Stimulated activated CD4-positive, alpha-beta T cell treated with anti-CD3 and anti-CD28 coated beads, Interleukin-1b, Interleukin-23, amount 100 ng/mL, for 1 hour (primary cell): ENCODE measurements around the gene ENDOV.

ENCODE experiments used
- DNase-seq, 2 donors: peaks; one replicate each; pipeline ENCODE4 v3.0.0-alpha.2; 2020; ENCODE audit warnings: low read depth in 2 of 2

Gene ENDOV

DNA sequence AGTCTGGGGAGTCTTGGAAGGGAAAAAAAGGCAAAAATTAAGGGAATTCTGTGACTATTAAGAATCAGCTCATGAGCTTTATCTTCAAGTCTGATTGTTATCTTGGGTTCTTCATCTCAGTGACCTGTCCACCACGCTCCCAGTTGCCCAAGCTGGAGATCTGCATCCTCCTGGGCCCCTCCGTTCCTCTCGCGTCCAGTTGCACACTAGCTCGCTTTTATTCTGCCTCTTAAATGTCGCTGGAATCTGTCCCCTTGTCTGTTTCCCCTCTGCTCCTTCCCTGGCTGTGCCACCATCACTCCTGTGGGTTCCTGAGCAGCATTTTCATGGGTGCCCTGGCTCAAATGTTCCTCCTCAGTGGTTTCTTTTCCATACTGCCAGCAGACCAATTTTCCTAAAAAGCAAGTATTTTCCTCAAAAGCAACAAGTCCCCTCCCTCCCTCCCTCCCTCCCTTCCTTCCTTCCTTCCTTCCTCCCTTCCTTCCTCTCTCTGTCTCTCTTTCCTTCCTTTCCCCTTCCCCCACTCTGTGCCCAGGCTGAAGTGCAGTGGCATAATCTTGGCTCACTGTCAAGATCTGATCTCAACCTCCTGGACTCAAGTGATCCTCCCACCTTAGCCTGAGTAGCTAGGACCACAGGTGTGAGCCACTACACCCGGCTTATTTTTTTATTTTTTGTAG, 1.4 kb downstream of the ENDOV start:
- no peak for DNase-seq

GRCh38 chr17:80416940-80417293, 1.9 kb downstream of the ENDOV start:
- DNase-seq = no peak

GRCh38 chr17:80418589-80418988, 3.6 kb downstream of the ENDOV start:
- DNase-seq = no peak

- no peak for DNase-seq
Measured at GRCh38 chr17:80419255-80419654, 4.3 kb downstream of the ENDOV start.

DNA sequence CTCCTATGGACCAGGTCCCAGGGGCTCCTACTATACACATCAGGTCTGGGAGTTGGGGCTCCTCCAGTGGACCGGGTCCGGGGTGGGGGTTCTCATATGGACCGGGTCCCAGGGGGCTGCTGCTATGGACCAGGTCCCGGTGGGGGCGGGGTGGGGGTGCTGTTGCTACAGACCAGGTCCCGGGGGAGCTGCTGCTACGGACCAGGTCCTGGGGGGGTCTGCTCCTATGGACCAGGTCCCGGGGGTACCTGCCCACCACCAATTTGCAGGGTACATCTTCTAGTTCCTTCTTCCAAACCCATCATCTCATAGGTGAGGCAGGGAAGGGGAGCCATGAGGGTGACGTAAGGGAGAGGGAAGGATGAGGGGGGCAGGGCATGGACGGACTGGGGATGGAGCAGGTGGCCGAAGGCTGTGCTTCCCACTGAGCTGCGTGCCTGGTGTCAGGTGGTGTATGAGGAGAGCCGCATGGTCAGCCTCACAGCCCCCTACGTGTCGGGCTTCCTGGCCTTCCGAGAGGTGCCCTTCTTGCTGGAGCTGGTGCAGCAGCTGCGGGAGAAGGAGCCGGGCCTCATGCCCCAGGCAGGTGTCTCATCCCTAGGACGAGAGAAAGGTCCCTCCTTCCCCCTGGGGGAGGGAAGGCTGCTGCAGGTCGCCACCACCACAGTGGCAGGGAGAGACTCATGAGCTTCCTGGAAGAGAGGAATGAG, 6.6 kb downstream of the ENDOV start:
- no peak for DNase-seq

DNA sequence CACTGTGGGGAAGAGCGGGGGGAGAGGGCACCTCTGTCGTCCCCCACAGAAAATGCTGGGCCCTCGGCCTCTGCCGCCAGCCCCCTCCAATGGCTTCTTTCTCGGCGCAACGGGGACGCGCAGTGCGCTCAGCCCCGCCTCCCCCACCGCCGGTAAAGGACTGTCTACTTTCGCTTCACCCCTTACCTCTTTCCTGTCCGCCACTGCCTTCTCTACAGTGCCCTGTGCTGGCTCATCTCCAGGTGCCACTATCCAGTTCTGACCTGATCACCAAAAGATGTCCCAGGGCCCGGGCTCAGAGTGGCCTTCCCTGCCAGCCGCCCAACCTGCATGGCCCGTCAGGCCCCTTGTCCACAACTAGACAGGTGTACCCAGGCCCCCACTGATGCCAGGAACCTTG, 7.3 kb downstream of the ENDOV start:
- no peak for DNase-seq

DNA sequence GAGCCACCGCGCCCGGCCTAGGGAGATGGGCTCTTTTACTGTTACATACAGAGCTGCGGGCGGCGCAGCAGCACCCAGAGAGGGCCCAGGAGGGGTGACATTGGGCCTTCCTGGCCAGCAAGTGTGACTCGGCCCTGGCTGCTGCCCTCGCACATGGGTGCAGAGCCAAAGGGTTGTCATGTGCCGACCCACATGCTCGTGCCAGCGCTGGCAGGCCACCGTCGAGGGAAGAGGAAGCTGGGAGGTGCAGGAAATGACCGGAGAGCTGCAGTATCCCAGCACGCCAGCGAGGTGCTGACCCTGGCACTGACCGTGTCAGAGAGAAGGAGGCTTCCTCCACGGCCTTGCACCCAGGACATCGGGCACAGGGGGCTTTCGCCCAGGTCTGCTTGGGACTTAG, 8.0 kb downstream of the ENDOV start:
- DNase-seq = no peak

GRCh38 chr17:80423536-80424225, 8.7 kb downstream of the ENDOV start:
- no peak for DNase-seq

GRCh38 chr17:80424261-80424660, 9.3 kb downstream of the ENDOV start:
- DNase-seq = no peak

GRCh38 chr17:80424878-80425765, 10.2 kb downstream of the ENDOV start:
- DNase-seq = no peak

GRCh38 chr17:80425835-80426426, 11.0 kb downstream of the ENDOV start:
- DNase-seq = no peak

DNA sequence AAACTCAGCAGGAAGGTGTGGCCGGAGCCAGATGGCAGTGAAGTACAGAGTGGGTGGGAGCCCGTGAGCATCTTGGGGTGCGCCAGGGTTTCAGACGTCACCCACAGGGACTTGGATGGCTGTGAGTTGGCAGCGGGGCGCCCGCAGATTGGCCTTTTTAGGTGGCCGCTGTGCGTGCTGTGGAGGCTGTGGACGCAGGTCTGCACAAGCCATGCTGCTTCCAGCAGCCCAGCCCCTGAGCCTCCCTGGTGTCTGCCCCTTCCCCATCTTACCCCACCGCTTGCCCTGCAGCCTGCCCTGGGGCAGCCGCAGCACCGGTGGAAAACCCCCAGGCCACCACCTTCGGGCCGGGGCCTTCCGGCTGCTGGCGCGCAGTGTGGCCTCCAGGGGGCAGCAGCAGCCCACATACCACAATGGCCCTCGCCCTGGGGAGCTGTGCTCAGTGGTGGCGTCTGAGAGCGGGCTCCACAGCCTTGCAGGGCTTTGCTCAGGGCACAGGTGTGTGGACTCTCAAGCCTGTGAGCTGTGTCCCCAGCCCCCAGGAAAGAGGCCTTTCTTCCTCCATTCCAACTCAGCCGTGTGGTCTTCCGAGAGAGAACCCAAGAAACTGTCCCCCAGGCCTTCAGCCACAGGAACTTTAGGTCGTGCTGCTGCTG, 11.8 kb downstream of the ENDOV start:
- peak; percentile 72 to 80 for DNase-seq

DNA sequence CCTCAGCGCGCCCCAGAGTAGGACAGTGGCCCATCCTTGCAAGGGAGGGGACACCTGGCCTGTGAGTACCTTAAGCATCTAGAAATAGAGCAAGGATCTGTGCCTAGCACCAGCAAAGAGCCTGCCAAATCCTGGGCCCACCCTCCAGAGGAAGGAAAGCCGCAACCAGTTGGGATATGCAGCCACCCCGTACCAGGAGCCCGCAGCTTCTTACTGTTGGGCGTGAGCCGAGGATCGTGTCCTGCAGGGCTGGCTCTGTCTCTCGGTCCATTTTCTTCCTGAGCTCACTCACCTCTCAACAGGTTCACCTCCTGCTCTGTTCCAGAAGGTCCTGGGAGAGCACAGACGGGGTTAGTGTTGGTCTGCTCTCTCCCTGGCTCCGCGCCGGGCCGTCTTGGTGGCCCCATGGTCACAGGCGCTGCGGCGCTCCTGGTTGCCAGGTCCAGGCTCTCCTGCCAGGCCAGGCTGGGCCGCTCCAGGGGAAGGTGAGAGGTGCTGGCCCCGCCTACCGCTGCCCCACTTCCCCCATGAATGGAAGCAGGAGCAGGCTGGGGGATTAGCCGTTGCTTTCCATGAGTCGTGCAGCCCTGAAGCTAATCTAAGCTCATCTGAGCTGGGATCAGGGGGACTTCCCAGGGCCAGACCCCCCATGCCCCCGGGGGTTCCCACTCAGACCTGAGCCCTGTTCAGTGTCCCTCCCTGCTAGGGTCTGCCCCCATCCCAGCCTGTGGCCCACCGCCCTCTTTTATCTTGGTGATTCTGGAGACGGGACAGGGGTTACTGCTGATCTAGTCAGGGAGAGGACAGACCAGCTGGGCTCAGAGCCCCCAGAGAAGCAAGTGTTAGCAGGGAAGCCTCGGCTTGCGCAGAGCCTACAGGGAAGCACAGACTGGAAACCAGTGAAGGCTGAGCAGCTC, 12.7 kb downstream of the ENDOV start:
- no peak for DNase-seq

DNA sequence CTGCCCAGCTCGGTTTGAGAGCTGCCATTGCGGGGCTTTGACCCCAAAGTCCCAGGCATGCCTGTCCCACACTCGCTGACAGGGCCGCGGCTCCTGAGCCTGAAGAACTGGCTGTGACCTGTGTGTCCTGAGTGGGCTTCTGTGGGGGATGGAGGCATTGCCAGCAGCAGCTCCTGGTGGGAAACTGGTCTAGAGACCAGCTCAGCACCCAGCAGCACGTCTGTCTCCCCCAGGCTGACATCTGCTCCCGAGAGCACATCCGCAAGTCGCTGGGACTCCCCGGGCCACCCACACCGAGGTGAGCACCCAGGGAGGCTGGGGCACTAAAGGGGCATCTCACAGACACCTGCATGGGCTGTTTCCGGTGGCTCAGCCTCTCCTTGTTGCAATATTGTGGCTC, 13.4 kb downstream of the ENDOV start:
- no peak for DNase-seq

GRCh38 chr17:80428796-80429195, 13.8 kb downstream of the ENDOV start:
- DNase-seq = no peak

GRCh38 chr17:80429356-80430275, 14.6 kb downstream of the ENDOV start:
- DNase-seq = no peak

- no peak for DNase-seq
Measured at GRCh38 chr17:80430446-80431245, 15.7 kb downstream of the ENDOV start.
